Stimulated activated effector memory CD8-positive, alpha-beta T cell treated with anti-CD3 and anti-CD28 coated beads, Interleukin-12 subunit alpha, Interleukin-12 subunit beta, amount 100 ng/mL, for 72 hours (primary cell): ENCODE results near the gene MAGEB10.
"Not testable (repeated sequence)": the region's sequence is repeated elsewhere in the genome, so short reads cannot be mapped to it uniquely, and the experiment has no call there.

ENCODE experiments used
- ATAC-seq: fragments of 150-1000 bp; cut with Tn5 transposase; 2 replicates; pipeline ENCODE4 v1.10.0; 2021
- DNase-seq, 2 donors: peaks; one replicate each; pipeline ENCODE4 v3.0.0; 2021 to 2022; ENCODE audit warnings: low spot score in 2 of 2
- H3K27ac Mint-ChIP-seq: one replicate; pipeline ENCODE4 v1.8.0; 2022; ENCODE audit warnings: mild to moderate bottlenecking, mixed read lengths
- H3K36me3 Mint-ChIP-seq: one replicate; pipeline ENCODE4 v1.8.0; 2022; ENCODE audit warnings: mild to moderate bottlenecking, mixed read lengths
- H3K4me1 Mint-ChIP-seq: one replicate; pipeline ENCODE4 v1.8.0; 2022; ENCODE audit warnings: mixed read lengths
- H3K4me3 Mint-ChIP-seq: one replicate; pipeline ENCODE4 v1.8.0; 2022; ENCODE audit warnings: mild to moderate bottlenecking, mixed read lengths
- H3K9me3 Mint-ChIP-seq: one replicate; pipeline ENCODE4 v1.8.0; 2022; ENCODE audit warnings: mixed read lengths

MAGEB10 gene

DNA sequence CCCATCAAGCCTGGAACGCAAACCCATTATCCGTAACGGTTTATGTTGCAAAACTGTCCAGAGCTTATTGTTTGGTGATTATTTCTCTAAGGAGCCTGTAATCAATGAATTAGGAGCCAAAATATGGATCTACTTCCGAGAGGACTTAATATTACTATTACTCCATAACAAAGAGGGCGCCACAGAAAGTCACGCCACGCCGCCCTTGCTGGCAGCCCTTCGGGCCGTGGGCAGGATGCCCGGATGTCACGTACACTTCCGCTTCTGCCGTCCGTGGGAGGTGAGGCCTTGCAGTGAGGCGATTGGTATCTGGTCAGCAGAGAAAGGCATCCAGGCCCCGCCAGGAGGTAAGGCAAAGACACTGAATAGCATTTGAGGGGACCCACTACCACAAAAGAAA, at the start of gene MAGEB10:
TSS of gene MAGEB10 (plus strand) at position 301 of the 400 bp plus-strand sequence. CDS start 13,317 bp downstream, outside the sequence.
- Mint-ChIP-seq H3K4me1 (no peaks in the 10 kb centered on the region), H3K4me3 (no peak within 1 kb of the TSS), H3K27ac (no peak within 1 kb of the TSS), H3K36me3 (no peaks in the 10 kb centered on the region), H3K9me3 (peaks cover 3% of the 10 kb centered on the region)
- no peak for DNase-seq
- no peak for ATAC-seq

DNA sequence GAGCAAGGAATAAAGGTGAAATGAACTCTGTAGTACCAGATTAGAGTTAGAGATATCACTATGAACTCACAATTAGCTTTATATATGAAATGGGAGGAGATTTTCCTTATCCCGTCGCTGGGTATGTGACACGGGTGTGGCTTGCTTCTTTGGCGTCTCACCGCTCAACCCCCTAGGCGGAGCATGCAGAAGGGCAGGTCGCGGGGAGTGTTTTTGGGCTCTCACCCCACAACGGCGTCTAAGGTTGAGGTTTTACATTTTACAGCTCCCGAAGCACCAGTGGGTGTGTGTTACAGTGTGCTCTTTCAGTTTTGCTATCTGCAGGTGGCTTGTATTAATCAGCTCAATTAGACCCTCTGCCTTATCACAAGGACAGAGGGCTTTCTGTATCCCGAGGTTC, 42.1 kb upstream of the MAGEB10 start:
- H3K4me3 Mint-ChIP-seq: no peak overlapping the region
- H3K27ac Mint-ChIP-seq: no peak overlapping the region
- no peaks in the 10 kb centered on the region for H3K9me3 Mint-ChIP-seq
- H3K4me1 Mint-ChIP-seq: no peaks in the 10 kb centered on the region
- ATAC-seq: no peak
- no peaks in the 10 kb centered on the region for H3K36me3 Mint-ChIP-seq
- DNase-seq: no peak

- Mint-ChIP-seq H3K4me3 (no peak overlapping the region), H3K36me3 (no peaks in the 10 kb centered on the region), H3K27ac (no peak overlapping the region), H3K4me1 (no peaks in the 10 kb centered on the region), H3K9me3 (peaks cover 4% of the 10 kb centered on the region)
- ATAC-seq (no peak), DNase-seq (no peak)
These were observed 40.4 kb upstream of the MAGEB10 start for GRCh38 chrX:27767387-27767786.

GRCh38 chrX:27775984-27776383, 31.8 kb upstream of the MAGEB10 start:
- no peaks in the 10 kb centered on the region for H3K4me1 Mint-ChIP-seq
- no peak overlapping the region for H3K27ac Mint-ChIP-seq

GRCh38 chrX:27796640-27797257, 11.0 kb upstream of the MAGEB10 start:
- Mint-ChIP-seq H3K27ac (no peak overlapping the region), H3K9me3 (no peaks in the 10 kb centered on the region), H3K4me1 (no peaks in the 10 kb centered on the region), H3K4me3 (no peak overlapping the region), H3K36me3 (no peaks in the 10 kb centered on the region)
- DNase-seq (no peak), ATAC-seq (no peak)

More at GRCh38 chrX:27775984-27776383, 31.8 kb upstream of the MAGEB10 start:
- no peak for DNase-seq
- Mint-ChIP-seq H3K9me3 (peaks cover 8% of the 10 kb centered on the region), H3K4me3 (no peak overlapping the region), H3K36me3 (no peaks in the 10 kb centered on the region)
- no peak for ATAC-seq

DNA sequence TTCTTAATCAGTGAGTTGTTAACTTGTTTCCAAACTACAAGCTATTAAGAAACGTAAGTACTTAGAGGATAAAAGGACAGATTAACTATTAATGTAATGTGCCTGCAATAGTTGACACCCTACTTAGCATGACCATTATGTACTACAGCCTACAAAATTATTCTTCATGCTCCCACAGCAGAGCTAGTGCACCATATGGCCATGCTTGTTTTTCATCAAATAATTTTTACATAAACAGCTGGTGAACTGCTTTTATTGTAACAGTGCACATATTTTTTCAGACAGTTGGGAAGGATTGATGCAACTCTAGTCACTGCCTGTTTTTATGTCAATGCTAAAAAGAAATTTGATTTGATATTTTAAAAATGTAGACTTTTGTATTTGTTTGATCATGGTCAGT, 10.2 kb upstream of the MAGEB10 start:
- Mint-ChIP-seq H3K27ac (no peak overlapping the region), H3K4me1 (no peaks in the 10 kb centered on the region), H3K9me3 (no peaks in the 10 kb centered on the region), H3K4me3 (no peak overlapping the region), H3K36me3 (no peaks in the 10 kb centered on the region)
- ATAC-seq (no peak), DNase-seq (no peak)

GRCh38 chrX:27808226-27808625, 436 bp downstream of the MAGEB10 start:
- peaks cover 4% of the 10 kb centered on the region for H3K9me3 Mint-ChIP-seq
- ATAC-seq (no peak), DNase-seq (no peak)
- H3K4me1 Mint-ChIP-seq: no peaks in the 10 kb centered on the region
- H3K36me3 Mint-ChIP-seq: no peaks in the 10 kb centered on the region
- no peak overlapping the region for H3K27ac Mint-ChIP-seq
- no peak overlapping the region for H3K4me3 Mint-ChIP-seq

DNA sequence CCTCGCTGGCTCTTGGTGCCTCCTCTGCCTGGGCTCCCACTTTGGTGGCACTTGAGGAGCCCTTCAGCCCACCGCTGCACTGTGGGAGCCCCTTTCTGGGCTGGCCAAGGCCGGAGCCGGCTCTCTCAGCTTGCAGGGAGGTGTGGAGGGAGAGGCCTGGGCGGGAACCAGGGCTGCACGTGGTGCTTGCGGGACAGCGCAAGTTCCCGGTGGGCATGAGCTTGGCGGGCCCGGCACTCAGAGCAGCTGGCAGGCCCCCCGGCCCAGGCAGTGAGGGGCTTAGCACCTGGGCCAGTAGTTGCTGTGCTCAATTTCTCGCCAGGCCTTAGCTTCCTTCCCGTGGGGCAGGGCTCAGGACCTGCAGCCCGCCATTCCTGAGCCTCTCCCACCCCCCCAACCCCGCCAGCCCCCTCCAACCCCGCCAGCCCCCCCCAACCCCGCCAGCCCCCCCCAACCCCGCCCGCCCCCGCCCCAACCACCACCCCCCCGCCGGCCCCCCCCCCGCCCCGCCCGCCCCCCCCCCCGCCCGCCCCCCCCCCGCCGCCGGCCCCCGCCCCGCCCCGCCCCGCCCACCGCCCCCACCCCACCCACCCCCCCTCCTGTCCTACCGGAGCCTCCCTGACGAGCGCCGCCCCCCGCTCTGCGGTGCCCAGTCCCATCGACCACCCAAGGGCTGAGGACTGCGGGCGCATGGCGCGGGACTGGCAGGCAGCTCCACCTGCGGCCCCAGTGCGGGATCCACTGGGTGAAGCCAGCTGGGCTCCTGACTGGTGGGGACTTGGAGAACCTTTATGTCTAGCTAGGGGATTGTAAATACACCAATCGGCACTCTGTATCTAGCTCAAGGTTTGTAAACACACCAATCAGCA, 1.4 kb downstream of the MAGEB10 start:
- H3K36me3 Mint-ChIP-seq, H3K4me1 Mint-ChIP-seq, H3K9me3 Mint-ChIP-seq, ATAC-seq, DNase-seq, H3K27ac Mint-ChIP-seq, H3K4me3 Mint-ChIP-seq: not testable (repeated sequence)

DNA sequence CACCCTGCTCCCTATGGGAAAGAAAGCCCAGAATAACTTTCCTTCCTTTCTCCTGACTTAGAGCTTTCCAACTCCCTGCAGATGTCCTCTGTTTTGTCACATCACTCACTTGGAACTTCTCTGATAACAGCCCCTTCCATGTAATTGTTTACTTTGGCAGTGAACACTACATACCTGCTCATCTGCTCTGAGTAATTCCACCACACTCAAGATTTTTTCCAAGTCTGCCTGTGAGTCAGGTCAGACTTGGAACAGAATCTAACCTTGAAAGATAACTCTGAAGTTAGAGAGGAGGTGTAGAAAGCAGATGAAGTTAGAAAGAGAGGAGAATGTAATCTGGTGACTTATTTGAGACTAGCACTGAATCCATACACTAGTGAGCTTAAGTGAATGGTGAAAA, 7.4 kb downstream of the MAGEB10 start:
- H3K4me3 Mint-ChIP-seq: no peak overlapping the region
- H3K27ac Mint-ChIP-seq: no peak overlapping the region
- no peak for DNase-seq
- no peaks in the 10 kb centered on the region for H3K36me3 Mint-ChIP-seq
- H3K4me1 Mint-ChIP-seq: no peaks in the 10 kb centered on the region
- ATAC-seq: no peak
- peaks cover 3% of the 10 kb centered on the region for H3K9me3 Mint-ChIP-seq

DNA sequence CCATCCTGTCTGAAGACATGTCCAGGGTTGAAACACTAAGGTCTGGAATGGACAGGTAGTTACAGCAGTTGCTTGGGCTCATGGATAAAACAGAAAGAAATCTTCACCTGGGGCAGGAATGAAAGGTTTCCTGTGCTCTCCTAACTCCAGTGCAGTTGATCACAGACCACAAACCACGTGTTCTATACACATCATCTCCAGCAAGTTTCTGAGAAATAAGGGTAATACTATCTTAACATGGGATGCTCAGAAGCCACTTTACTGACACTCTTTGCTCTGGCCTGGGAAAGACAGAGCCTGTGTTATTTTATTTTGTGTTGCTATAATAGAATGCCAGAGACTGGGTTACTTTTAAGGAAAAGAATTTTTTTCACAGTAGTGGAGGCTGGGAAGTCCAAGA, 16.0 kb downstream of the MAGEB10 start:
- no peak for ATAC-seq
- H3K4me3 Mint-ChIP-seq: no peak overlapping the region
- no peak for DNase-seq
- no peaks in the 10 kb centered on the region for H3K4me1 Mint-ChIP-seq
- no peaks in the 10 kb centered on the region for H3K9me3 Mint-ChIP-seq
- H3K36me3 Mint-ChIP-seq: no peaks in the 10 kb centered on the region
- no peak overlapping the region for H3K27ac Mint-ChIP-seq

DNA sequence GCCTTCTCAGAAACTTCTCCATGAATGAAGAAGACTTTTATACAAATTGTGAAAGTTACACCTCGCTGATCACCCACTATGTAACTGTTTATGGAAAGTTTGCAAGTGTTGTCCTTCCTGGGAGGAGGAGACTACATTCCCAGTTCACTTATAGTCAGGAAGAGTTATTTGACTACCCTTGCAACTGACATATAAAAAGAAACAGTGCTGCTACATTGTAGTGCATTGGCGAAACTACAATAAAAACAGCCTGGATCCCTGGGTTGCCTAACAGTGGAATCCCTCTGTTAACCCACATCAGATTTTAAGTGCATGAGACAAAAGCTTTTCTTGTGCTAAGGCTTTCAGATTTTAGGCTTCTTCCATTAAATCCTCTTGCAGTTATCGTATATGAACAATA, 30.4 kb downstream of the MAGEB10 start:
- Mint-ChIP-seq H3K27ac (no peak overlapping the region), H3K4me3 (no peak overlapping the region), H3K36me3 (no peaks in the 10 kb centered on the region), H3K9me3 (peaks cover 7% of the 10 kb centered on the region), H3K4me1 (no peaks in the 10 kb centered on the region)
- DNase-seq (no peak), ATAC-seq (no peak)

- Mint-ChIP-seq H3K36me3 (no peaks in the 10 kb centered on the region), H3K9me3 (peaks cover 11% of the 10 kb centered on the region), H3K27ac (no peak overlapping the region), H3K4me3 (no peak overlapping the region), H3K4me1 (no peaks in the 10 kb centered on the region)
- no peak for DNase-seq
- ATAC-seq: no peak
These were observed 33.1 kb downstream of the MAGEB10 start for GRCh38 chrX:27840881-27841280.

DNA sequence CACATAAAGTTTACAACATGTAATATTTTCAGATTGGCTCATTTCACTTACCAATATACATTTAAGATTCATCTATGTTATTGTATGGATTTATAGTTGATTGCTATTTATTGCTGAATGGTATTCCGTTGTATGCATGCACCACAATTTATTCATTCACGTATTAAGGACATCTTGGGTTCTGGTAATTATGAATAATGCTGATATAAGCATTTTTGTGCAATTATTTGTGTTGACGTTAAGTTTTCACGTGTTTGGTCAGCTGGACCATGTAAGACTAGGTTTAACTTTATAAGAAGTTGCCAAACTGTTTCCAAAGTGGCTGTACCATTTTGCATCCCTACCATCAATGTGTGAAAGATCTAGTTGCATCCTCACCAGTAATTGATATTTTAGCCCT, 35.1 kb downstream of the MAGEB10 start:
- peaks cover 8% of the 10 kb centered on the region for H3K9me3 Mint-ChIP-seq
- H3K4me3 Mint-ChIP-seq: no peak overlapping the region
- ATAC-seq (no peak), DNase-seq (no peak)
- H3K36me3 Mint-ChIP-seq: no peaks in the 10 kb centered on the region
- no peaks in the 10 kb centered on the region for H3K4me1 Mint-ChIP-seq
- no peak overlapping the region for H3K27ac Mint-ChIP-seq

DNA sequence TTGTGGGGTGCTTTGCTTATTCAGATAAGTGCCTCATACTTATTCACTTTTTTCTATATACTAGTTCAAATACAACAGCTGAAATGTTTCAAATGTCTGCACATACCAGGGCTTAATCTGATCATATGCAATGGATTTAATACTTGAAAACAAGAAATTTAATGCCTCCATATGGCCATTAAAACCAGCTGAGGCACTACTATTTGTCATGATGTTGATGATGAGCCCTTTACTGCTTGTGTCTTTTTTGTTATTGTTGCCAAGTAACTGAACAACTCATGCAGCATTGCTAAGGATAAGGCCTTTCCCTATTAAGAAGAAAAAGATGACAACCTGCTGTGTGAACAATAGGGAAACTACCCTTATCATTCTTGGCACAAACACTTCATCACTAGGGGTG, 52.5 kb downstream of the MAGEB10 start:
- no peak for DNase-seq
- Mint-ChIP-seq H3K36me3 (no peaks in the 10 kb centered on the region), H3K4me3 (no peak overlapping the region), H3K27ac (no peak overlapping the region), H3K9me3 (peaks cover 11% of the 10 kb centered on the region), H3K4me1 (no peaks in the 10 kb centered on the region)
- no peak for ATAC-seq

DNA sequence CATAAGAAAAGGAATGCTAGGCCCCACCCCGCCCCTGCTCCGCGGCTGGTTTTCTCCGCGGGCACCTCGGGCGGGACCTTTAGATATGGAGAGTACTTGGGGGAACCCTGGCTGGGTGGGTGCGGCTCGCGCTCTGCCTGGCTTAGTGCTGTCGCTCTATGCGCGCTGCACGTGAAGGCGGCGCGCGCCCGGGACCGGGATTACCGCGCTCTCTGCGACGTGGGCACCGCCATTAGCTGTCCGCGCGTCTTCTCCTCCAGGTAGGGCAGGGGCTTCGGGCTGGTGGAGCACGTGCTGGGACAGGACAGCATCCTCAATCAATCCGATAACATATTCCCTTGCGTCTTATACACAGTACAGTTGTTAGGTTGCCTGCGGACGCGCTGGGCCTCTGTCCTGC, 56.0 kb downstream of the MAGEB10 start:
- no peaks in the 10 kb centered on the region for H3K36me3 Mint-ChIP-seq
- no peak overlapping the region for H3K27ac Mint-ChIP-seq
- H3K4me3 Mint-ChIP-seq: no peak overlapping the region
- peaks cover 11% of the 10 kb centered on the region for H3K9me3 Mint-ChIP-seq
- DNase-seq (no peak), ATAC-seq (no peak)
- no peaks in the 10 kb centered on the region for H3K4me1 Mint-ChIP-seq
